A549 treated with AZD9567 at 1 μM for 4 hours (cell line): ENCODE data around the gene C1orf122. TPM values are rescaled to one million over a fixed set of nuclear protein-coding genes. Genes with fewer than 3 reads are reported as not detected.

Experiments
- total RNA-seq: library from RNA; stranded (reverse); fragments of 200-300 nt; extraction: Qiagen RNA extraction; gene quantifications from 5 replicates; pipeline ENCODE4 v1.2.3, GENCODE V29; 2022; ENCODE audit not compliant: insufficient read depth

The C1orf122 gene
- total RNA-seq, result 26.3 to 63.4 TPM (median 58.0 TPM) in 5 replicates

DNA sequence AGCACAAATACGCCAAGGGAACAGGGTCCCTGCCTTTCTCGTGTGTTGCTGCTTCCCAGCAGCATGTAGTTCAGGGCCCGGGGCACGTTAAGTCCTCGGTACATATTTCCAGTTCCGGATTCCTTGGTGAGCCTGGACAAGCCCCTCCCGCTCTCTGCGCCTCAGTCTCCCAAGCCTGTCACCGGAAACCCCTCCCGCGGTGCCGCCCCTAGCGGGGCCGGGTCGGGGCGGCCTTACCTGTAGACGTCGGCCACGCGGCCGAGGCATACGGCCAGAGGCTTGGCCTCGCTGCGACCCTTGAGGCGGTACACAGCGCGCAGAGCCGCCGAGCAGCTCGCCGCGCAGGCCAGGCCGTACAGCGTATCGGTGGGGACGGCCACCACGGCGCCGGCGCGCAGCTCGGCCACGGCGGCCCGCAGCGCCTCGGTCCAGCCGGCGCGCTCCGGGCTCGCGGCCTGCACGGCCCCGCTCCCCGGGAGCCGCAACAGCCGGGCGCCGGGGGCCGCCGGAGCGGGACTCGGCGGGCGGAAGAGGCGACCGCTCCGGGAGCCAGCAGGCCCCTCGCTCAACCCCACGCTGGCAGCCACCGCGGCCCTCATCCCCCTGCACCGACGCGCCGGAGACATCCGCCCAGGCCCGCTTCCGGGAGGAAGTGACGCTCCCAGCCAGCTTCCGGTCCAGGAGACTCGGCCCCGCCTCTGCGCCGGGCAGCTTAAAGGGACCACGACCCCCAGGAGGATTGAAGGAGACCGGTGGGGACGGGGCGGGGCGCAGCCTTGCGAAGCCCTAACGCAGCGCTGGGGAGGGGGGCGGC lies at the start of gene C1orf122, which contains the start of gene YRDC:
Gene C1orf122 (plus strand): TSS at position 236 of the 814 bp plus-strand sequence. CDS start 615 bp downstream, outside the sequence.
Gene YRDC (minus strand): TSS at position 654 of the 814 bp plus-strand sequence. CDS start 28 bp downstream, at position 626.

GRCh38 chr1:37764888-37765441 lies 42.6 kb upstream of the C1orf122 start, which contains the start of gene EPHA10:
EPHA10 (minus strand) TSS chr1:37765120; CDS start chr1:37765066, 54 bp downstream.

DNA sequence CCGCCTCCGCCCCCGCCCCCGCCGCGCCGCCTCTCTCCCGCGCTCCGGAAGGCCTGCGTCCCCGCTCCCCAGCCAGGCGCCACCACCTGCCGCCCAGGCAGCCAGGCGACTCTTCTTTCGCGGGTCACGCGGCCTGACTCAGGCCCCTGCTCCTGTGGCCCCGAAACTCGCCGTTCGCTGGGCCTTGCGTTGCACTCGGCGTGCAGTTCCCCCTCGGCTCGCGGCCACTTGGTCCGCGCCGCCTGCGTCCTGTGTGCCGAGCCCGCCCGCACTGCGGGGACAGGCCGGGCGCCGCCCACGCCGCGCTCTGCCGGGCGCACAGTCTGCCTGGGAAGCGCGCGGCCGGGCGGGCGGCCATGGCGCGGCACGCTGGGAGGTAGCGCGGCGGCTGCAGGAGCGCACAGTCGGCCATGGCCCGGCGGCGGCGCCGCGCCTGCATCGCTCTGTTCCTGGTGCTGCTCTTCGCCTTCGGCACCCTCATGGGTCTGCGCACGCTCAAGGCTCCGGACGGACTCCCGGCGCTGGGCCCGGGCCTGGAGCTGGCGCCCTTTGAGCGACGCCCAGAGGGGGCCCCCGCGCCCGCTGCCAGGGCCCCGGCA lies 13.7 kb upstream of the C1orf122 start, which contains the start of gene MANEAL:
Gene MANEAL (plus strand): TSS at position 75 of the 599 bp plus-strand sequence. CDS start 336 bp downstream, at position 411.

Other genes starting within 250 kb of the C1orf122 start
- gene GNL2, start 211.9 kb upstream of the C1orf122 start, total RNA-seq, result 51.9 to 59.4 TPM (median 56.7 TPM) in 5 replicates
- gene RSPO1, start 172.9 kb upstream of the C1orf122 start, total RNA-seq, result 0.07 to 0.11 TPM (median 0.10 TPM) in 4 of 5 replicates, not detected in the other
- gene CDCA8, start 115.3 kb upstream of the C1orf122 start, total RNA-seq, result 46.1 to 57.9 TPM (median 49.3 TPM) in 5 replicates
- 1.0 to 1.4 TPM (median 1.2 TPM) in 5 replicates for gene EPHA10, start 42.7 kb upstream of the C1orf122 start, total RNA-seq
- 19.5 to 24.3 TPM (median 23.9 TPM) in 5 replicates for gene MANEAL, start 13.9 kb upstream of the C1orf122 start, total RNA-seq
- gene YRDC, start 418 bp downstream of the C1orf122 start, total RNA-seq, result 13.0 to 19.0 TPM (median 17.8 TPM) in 5 replicates
- gene MTF1, start 51.8 kb downstream of the C1orf122 start, total RNA-seq, result 4.5 to 5.0 TPM (median 4.8 TPM) in 5 replicates
- gene INPP5B, start 139.3 kb downstream of the C1orf122 start, total RNA-seq, result 4.0 to 6.1 TPM (median 4.1 TPM) in 5 replicates
- 48.6 to 71.7 TPM (median 51.2 TPM) in 5 replicates for gene SF3A3, start 182.2 kb downstream of the C1orf122 start, total RNA-seq
- gene FHL3, start 197.7 kb downstream of the C1orf122 start, total RNA-seq, result 6.2 to 8.9 TPM (median 7.7 TPM) in 5 replicates
- 37.9 to 72.9 TPM (median 42.0 TPM) in 5 replicates for gene UTP11, start 204.9 kb downstream of the C1orf122 start, total RNA-seq
- 0.10 to 0.13 TPM in 2 of 5 replicates, not detected in the others for gene POU3F1, start 239.0 kb downstream of the C1orf122 start, total RNA-seq